Cardiac fibroblast (primary cell): Measurements from ENCODE around the gene DBNL.

Source experiments
- DNase-seq, 2 donors: peaks; one replicate each; pipeline versions ENCODE4 v3.0.0 to v3.0.0-alpha.2; 2010; ENCODE audit warnings: low read depth in 2 of 2
- H3K4me3 ChIP-seq, 2 donors: replicated peaks in 1 of 2; 1 replicate in 1 of 2; 2 replicates in 1 of 2; pipeline ENCODE4 v1.5.1; 2011; ENCODE audit warnings: low read depth in 2 of 2, low read length in 2 of 2, mild to moderate bottlenecking in 2 of 2, moderate library complexity in 1 of 2
- CTCF ChIP-seq: IDR thresholded peaks from one replicate; pipeline ENCODE4 v1.5.1; 2011; ENCODE audit warnings: low read depth, mild to moderate bottlenecking, low read length, inconsistent platforms

Gene DBNL

GRCh38 chr7:44064791-44065430 is 20.4 kb downstream of the DBNL start:
- peak in 1 of 2 donors; percentile 23 for DNase-seq
- no peak for TF ChIP-seq CTCF

GRCh38 chr7:44065431-44066110 is 21.1 kb downstream of the DBNL start, which contains the start of gene PGAM2:
PGAM2 (minus strand) TSS chr7:44065567; CDS start chr7:44065529, 38 bp downstream.
- no peak for TF ChIP-seq CTCF
- DNase-seq = peak; percentile 39 to 47
- no peak within 1 kb of the TSS for H3K4me3 ChIP-seq

More at GRCh38 chr7:44064791-44065430, 20.4 kb downstream of the DBNL start:
- H3K4me3 ChIP-seq = no peak overlapping the region

- no peak for TF ChIP-seq CTCF
- DNase-seq = peak in 1 of 2 donors; percentile 16
- no peak overlapping the region for H3K4me3 ChIP-seq
Measured at GRCh38 chr7:44066111-44066460, 21.6 kb downstream of the DBNL start.

GRCh38 chr7:44066494-44067063 is 22.1 kb downstream of the DBNL start:
- H3K4me3 ChIP-seq = no peak overlapping the region
- TF ChIP-seq CTCF = no peak
- DNase-seq = peak in 1 of 2 donors; percentile 7

GRCh38 chr7:44067064-44067951 is 22.8 kb downstream of the DBNL start:
- no peak overlapping the region for H3K4me3 ChIP-seq
- no peak for TF ChIP-seq CTCF
- peak in 1 of 2 donors; percentile 16 for DNase-seq

- no peak overlapping the region for H3K4me3 ChIP-seq
- DNase-seq = no peak
- no peak for TF ChIP-seq CTCF
Measured at GRCh38 chr7:44068054-44068453, 23.6 kb downstream of the DBNL start.
